OCI-LY1 (cell line): Measurements from ENCODE around the gene CERS6.

ENCODE experiments used
- CTCF ChIP-seq: fragments of 200-600 bp; sonication (generic), shearing (Covaris generic); IDR thresholded peaks from 2 replicates; pipeline ENCODE4 v1.5.1; 2017; ENCODE audit warnings: mild to moderate bottlenecking, antibody characterized with exemption, low read length, moderate library complexity, mixed read lengths
- EZH2 ChIP-seq: fragments of 200-600 bp; sonication (generic), shearing (Covaris generic); IDR thresholded peaks from 2 replicates; pipeline ENCODE4 v1.8.0; 2017; ENCODE audit warnings: borderline replicate concordance, mixed run types, mild to moderate bottlenecking, antibody characterized with exemption, low read length, moderate library complexity, mixed read lengths

- TF ChIP-seq CTCF, result no peak
- TF ChIP-seq EZH2, result no peak
Observed at GRCh38 chr2:168736649-168737445, 280.8 kb downstream of the CERS6 start.
